Stimulated activated CD4-positive, alpha-beta T cell treated with anti-CD3 and anti-CD28 coated beads, Interleukin-4, amount 100 ng/mL, for 4 hours (primary cell): ENCODE data around the gene PPP1R13B.

Source experiments
- DNase-seq, 2 experiments: peaks; one replicate each; pipeline ENCODE4 v3.0.0-alpha.2; 2020

PPP1R13B gene

GRCh38 chr14:103707329-103708263 lies 139.8 kb downstream of the PPP1R13B start:
- no peak for DNase-seq

DNA sequence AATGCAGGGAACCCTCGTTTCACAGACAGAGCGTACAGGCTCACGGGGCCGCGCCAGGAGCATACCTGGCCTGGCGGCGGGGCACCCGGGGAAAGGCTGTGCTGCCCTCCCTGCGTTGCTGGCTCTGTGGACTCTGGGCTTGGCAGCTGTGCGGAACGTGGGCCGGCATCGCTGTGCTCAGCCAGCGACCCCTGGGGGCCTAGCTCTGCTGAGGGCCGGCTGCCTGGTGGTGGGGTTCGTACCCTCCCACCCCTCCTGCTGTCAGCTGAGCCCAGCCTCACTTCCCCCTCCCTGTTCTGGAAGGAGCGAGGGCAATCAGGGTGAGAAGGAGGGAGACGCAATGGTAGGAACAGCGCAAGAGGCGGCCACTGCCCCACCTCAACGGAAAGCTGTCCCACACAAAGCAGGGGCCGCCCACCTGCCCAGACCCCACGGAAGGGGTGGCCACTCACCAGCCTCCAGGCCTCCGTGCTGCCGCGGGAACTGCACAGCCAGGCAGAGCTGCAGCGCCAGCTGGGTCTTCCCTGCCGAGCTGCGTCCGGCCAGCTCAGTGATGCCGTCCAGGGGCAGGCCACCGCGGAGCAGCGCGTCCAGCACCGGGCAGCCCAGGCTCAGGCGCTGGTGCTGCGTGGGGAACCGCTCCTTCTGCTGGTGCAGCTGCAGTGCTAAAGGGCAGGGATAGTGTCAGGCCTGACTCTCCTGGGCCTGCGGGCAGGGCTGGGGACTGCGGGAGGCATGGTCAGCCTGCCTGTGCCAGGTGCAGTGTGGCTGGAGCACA lies 140.6 kb downstream of the PPP1R13B start:
- DNase-seq: no peak

GRCh38 chr14:103705504-103706284 lies 141.7 kb downstream of the PPP1R13B start:
- DNase-seq: no peak

GRCh38 chr14:103705118-103705503 lies 142.3 kb downstream of the PPP1R13B start:
- no peak for DNase-seq

DNA sequence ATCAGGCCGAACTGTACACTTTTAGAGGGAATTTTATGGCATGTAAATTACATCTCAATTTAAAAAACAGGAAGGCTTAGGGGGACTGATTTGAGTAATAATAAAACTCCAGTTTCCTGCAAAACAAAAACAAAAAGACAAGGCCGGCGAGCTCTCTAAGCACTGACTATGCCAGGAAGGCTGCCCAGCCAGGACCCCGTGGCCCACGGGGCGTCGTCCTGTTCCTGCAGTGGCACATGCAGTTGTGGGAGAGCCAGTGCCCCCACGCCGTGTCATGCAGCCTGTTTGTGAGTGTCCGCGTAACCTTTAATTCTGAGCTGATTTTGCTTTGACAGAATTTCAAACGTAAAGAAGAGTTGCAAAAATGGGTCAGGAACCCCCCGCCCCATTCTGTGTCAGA lies 142.7 kb downstream of the PPP1R13B start:
- no peak for DNase-seq

DNA sequence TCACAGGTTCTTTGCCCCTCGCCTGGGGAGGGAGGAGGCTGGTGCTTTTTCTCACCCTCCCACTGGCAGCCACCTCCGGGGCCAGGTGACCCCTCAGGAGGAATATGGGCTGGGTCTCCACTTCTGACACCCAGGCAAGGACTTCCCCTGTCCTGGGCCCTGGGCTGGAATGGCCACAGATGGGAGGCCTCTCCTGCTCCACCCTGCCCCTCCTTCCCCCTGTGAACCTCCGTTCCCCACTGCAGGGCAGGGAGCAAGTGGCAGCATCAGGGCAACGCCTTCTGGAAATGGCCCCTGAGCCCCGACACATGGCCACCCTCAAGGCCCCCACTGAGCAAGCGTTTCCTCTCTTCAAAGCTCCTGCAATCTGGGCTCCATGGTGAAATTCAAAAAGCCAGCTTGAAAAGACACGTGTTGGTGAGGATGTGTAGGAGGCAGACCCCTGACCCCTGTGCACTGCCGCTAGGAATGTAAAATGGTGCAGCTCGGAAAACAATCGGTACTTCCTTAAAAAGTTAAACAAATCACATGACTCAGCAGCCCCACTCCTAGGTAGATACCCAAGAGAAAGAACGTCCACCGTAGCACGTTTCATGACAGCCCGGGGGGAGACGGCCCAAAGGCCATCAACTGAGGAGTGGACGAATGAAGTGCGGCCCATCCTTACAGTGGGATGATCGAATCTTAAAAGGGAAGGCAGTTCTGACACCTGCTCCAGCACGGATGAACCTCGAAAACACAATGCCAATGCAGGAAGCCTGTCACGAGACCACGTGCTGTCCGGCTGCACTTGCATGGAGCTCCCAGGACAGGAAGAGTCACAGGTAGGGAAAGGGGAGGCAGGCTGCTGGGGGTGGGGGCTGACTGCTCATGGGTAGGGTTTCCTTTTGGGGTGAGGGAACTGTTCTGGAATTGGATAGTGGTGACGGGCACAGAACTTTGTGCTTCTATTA lies 143.7 kb downstream of the PPP1R13B start:
- no peak for DNase-seq

- no peak for DNase-seq
Measured at GRCh38 chr14:103702497-103703432, 144.6 kb downstream of the PPP1R13B start.

DNA sequence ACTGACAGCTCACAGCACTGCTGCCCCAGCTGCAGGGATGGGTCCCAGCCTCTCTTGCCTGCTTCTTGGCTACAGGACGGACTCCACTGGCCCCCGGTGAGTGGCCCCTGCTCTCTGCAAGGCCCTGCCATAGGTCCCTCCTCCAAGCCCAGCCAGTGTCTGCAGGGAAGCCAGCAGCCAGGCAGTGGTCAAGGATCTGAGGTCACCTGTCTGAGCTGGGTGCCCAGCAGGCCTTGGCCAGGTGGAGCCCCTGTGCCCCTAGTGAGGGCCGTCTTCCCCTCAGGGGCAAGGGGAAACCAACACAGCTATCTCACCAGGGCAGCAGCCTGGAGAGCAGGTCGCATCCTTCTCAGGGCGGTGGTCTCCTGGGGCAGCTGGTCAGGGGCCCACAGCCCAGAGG lies 145.3 kb downstream of the PPP1R13B start:
- DNase-seq: no peak

- DNase-seq: no peak
Measured at GRCh38 chr14:103700753-103701490, 146.5 kb downstream of the PPP1R13B start.

GRCh38 chr14:103699901-103700752 lies 147.2 kb downstream of the PPP1R13B start:
- DNase-seq: no peak

DNA sequence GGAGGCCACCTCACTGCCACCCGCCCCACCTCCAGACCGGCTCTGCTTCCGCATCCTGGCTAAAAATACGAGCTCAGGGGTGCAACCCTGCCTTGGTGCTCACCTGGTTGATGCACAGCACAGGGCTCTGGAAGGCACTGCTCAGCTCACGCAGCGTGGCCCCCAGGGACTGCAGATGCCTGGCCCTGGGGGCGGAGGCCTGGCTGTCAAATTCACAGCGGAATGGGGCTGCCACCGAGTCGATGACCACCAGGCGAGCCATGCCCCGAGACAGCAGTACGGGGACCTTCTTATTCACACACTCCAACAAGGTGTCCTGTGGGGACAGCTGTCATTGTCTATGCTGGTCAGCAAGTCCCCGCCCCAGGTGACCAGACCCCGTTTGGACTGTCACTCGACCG lies 148.1 kb downstream of the PPP1R13B start:
- DNase-seq: no peak

DNA sequence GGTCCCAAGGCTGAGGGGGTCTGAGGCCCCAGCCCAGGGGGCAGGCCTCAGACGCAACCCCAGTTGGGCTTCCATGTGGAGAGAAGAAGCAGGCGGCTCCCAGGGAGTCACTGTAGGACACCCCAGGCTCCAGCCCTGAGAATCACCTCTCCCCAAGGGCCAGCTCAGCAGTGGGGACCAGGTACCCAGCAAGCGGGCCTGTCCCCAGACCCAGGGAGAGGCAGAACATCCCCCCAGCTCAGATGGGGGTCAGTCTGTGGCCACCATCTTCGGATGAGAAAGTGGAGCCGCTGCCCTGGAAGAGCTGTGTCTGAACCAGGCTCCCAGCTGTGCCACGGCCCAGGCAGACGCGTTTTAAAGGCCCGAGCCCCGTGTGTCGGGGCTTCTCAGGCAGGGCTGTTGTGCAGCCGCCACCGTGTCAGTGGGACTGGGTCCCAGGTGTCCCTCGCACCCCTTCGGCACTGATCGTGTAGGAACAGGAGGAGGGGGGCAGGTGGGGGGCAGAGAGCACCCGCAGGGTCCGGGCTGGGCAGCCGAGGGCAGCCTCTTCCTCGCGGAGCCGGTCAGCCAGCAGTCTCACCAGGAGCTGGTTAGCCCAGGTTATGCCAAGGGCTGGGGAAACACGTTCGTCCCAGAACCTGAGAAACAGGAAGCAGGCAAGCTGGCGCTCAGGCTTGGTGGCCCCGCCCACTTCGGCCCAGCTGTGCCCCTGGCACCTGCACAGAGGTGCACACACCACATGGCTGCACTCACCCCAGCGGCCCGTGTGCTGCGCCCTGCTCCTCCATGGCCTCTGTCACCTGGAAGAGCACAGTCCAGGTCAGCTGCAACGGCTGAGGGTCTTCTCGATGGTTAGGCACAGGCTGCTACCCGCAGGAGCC lies 148.8 kb downstream of the PPP1R13B start:
- DNase-seq: no peak

DNA sequence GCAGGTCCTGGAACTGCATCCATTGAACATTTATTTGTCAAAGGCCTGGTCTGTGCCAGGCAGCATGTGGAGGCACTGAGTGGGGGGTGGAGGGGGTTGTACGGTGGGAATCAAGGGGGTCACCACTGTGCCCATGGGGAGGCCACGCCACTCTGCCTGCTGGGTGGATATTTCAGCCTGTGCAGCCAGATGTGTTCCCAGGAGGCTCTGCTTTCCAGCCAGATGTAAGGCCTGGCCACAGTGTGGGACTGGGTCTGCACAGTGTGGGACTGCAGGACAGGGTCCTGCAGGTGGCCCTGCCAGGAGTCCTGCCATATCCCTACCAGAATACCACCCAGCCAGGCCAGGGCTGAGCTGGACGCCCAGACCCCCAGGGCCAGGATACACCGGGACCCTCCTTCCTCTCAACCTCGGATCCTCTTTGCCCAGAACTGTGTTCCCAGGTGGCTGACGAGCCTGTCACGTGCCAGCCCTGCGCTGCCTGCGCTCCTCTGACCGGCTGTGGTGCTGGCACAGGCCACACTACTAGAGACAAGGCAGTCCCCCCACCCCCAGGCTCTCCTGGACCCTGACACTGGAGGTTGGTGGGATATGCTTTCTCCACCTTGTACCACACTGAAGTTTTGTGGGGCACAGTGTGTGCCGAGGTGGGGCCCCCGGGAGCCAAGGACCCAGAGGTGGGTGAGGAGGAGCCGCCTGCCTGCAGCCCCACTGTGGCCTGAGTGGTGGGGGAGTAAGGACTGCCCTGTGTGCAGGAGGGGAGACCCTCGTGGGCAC lies 149.6 kb downstream of the PPP1R13B start:
- DNase-seq: no peak

- no peak for DNase-seq
Measured at GRCh38 chr14:103697206-103697602, 150.2 kb downstream of the PPP1R13B start.

DNA sequence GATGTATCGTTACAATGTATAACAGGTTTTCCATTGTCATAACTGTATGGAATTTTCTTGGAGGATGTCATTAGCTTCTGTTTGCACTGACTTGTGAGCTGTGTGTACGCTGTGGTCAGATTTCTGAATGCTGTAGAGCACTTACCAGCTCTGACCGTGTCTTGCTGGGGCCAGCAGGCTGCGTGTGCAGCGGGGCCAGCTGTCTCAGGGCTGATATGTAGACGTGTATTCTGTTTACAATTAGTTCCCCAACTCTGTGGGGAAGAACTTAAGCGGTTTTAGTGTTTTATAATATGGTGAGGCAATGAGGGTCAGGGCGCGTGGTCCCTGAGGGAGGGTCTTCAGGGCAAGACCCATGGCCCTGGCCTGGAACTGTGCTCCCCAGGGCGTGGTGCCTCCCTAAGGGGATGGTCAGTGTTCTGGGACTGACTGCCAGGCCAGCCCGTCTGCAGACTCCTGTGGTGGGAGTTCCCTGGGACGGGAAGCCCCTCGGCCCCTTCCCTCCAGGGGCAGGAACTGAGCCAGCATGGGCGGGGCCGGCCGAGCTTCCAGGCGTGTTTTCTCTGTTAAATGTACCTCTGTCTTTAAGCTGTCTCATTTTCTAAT lies 150.8 kb downstream of the PPP1R13B start:
- DNase-seq: no peak

GRCh38 chr14:103696070-103696402 lies 151.3 kb downstream of the PPP1R13B start:
- DNase-seq: no peak
